ENCODE results near the gene SLC6A5.
A peak's percentile ranks its signal among the peaks of the same experiment; 100 is the strongest.

The SLC6A5 gene

GRCh38 chr11:20597154-20597679, 2.2 kb upstream of the SLC6A5 start:
- DNase-seq = no peak

- DNase-seq = no peak
Observed at GRCh38 chr11:20597680-20598484, 1.5 kb upstream of the SLC6A5 start.

GRCh38 chr11:20598492-20598891, 916 bp upstream of the SLC6A5 start:
- DNase-seq = no peak

GRCh38 chr11:20600020-20600346, 575 bp downstream of the SLC6A5 start:
- no peak for DNase-seq

GRCh38 chr11:20600551-20600950, 1.1 kb downstream of the SLC6A5 start:
- DNase-seq = no peak

GRCh38 chr11:20601221-20601914, 2.0 kb downstream of the SLC6A5 start:
- no peak for DNase-seq

GRCh38 chr11:20604295-20604803, 4.9 kb downstream of the SLC6A5 start:
- no peak for DNase-seq

- no peak for DNase-seq
Observed at GRCh38 chr11:20604864-20605601, 5.6 kb downstream of the SLC6A5 start.

- no peak for DNase-seq
Observed at GRCh38 chr11:20605602-20606091, 6.2 kb downstream of the SLC6A5 start.

GRCh38 chr11:20608934-20609333, 9.5 kb downstream of the SLC6A5 start:
- DNase-seq = no peak

GRCh38 chr11:20609727-20610707, 10.6 kb downstream of the SLC6A5 start:
- DNase-seq = peak; percentile 85

GRCh38 chr11:20610825-20611224, 11.4 kb downstream of the SLC6A5 start:
- DNase-seq = no peak

GRCh38 chr11:20611445-20611844, 12.0 kb downstream of the SLC6A5 start:
- DNase-seq = no peak

- no peak for DNase-seq
Observed at GRCh38 chr11:20611892-20612291, 12.5 kb downstream of the SLC6A5 start.

GRCh38 chr11:20612416-20612815, 13.0 kb downstream of the SLC6A5 start:
- DNase-seq = no peak

GRCh38 chr11:20616920-20617319, 17.5 kb downstream of the SLC6A5 start:
- no peak for DNase-seq

GRCh38 chr11:20617346-20618005, 18.1 kb downstream of the SLC6A5 start:
- DNase-seq = no peak

GRCh38 chr11:20618083-20618482, 18.7 kb downstream of the SLC6A5 start:
- no peak for DNase-seq

GRCh38 chr11:20620988-20621387, 21.6 kb downstream of the SLC6A5 start:
- no peak for DNase-seq

GRCh38 chr11:20621679-20622078, 22.3 kb downstream of the SLC6A5 start:
- DNase-seq = no peak

GRCh38 chr11:20623252-20623651, 23.8 kb downstream of the SLC6A5 start:
- DNase-seq = no peak
